Keratinocyte (primary cell): ENCODE measurements around the gene SKAP1.

Source experiments
- EZH2 ChIP-seq: IDR thresholded peaks from one replicate; pipeline ENCODE4 v1.6.1; 2012; ENCODE audit warnings: inconsistent platforms, mild to moderate bottlenecking, low read length, moderate library complexity
- TF ChIP-seq, protein P1 (sequence below), 3 experiments: IDR thresholded peaks in 1 of 3; conservative IDR thresholded peaks in 1 of 3; optimal IDR thresholded peaks in 1 of 3; 2 replicates in 2 of 3; 3 replicates in 1 of 3; pipeline versions ENCODE3 to v1.5.1; 2011; ENCODE audit warnings: low read length in 3 of 3, mild to moderate bottlenecking in 3 of 3, moderate library complexity in 2 of 3, control low read depth in 1 of 3, inconsistent platforms in 1 of 3; ENCODE audit not compliant: insufficient read depth in 2 of 3; ENCODE audit errors: extremely low read depth in 1 of 3

DNA sequence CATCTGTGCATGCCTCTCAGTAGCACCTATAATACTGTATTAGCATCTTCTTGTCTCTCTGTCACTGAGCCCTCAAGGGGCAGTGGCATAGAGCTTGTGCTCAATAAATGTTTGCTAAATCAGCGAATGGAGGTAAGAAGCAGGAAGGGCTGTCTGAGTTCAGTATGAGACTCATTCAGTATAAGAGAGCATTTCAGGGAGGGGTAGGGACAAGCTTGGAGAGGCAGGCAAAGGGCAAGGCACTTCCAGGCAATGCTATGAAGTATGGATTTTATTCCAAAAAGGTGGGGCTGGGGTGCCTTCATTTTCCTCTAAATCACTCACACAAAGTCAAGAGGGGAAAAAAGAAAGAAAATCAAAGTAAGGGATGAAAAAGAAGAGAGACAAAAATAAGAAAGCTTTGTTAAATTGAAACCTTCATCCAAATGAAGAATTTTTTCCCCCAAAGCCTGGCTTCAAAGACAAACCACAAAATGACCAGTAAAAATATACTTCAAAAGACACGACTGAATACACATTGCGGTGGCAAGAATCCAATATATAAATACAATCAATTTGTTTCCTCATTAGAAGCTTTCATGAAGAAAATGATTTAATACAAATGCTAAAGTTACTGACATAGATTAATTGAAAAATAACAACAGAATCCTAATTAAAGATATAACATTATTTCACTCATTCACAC is 51.2 kb downstream of the SKAP1 start:
- TF ChIP-seq, protein P1, sequence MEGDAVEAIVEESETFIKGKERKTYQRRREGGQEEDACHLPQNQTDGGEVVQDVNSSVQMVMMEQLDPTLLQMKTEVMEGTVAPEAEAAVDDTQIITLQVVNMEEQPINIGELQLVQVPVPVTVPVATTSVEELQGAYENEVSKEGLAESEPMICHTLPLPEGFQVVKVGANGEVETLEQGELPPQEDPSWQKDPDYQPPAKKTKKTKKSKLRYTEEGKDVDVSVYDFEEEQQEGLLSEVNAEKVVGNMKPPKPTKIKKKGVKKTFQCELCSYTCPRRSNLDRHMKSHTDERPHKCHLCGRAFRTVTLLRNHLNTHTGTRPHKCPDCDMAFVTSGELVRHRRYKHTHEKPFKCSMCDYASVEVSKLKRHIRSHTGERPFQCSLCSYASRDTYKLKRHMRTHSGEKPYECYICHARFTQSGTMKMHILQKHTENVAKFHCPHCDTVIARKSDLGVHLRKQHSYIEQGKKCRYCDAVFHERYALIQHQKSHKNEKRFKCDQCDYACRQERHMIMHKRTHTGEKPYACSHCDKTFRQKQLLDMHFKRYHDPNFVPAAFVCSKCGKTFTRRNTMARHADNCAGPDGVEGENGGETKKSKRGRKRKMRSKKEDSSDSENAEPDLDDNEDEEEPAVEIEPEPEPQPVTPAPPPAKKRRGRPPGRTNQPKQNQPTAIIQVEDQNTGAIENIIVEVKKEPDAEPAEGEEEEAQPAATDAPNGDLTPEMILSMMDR (optimal IDR thresholded peaks at IDR 0.05 in 1 of 3, IDR thresholded peaks at IDR 0.05 in 1 of 3, conservative IDR thresholded peaks at IDR 0.05 in 1 of 3; ENCODE audit: extremely low read depth in 1 of 3, insufficient read depth in 2 of 3, low read length in 3 of 3): no peak
- no peak for TF ChIP-seq EZH2
